ENCODE results near the gene TBC1D21. TPM values are rescaled to one million over a fixed set of nuclear protein-coding genes. Genes with fewer than 3 reads are reported as not detected.
A peak's percentile ranks its signal among the peaks of the same experiment; 100 is the strongest.

TBC1D21 gene
- total and polyA plus RNA-seq, 2 experiments from 2014 or later: not detected

GRCh38 chr15:73915082-73915481, 41.7 kb downstream of the TBC1D21 start:
- Histone ChIP-seq H3K27ac (no peak overlapping the region), H3K36me3 (no peaks in the 10 kb centered on the region), H3K4me3 (no peak overlapping the region), H3K27me3 (no peaks in the 10 kb centered on the region), H3K9me3 (ENCODE audit: low read depth) (no peaks in the 10 kb centered on the region), H3K4me1 (ENCODE audit: low read depth) (no peaks in the 10 kb centered on the region)
- DNase-seq (ENCODE audit: low read depth in 1 of 2, low spot score in 1 of 2): no peak
- TF ChIP-seq, protein P1, sequence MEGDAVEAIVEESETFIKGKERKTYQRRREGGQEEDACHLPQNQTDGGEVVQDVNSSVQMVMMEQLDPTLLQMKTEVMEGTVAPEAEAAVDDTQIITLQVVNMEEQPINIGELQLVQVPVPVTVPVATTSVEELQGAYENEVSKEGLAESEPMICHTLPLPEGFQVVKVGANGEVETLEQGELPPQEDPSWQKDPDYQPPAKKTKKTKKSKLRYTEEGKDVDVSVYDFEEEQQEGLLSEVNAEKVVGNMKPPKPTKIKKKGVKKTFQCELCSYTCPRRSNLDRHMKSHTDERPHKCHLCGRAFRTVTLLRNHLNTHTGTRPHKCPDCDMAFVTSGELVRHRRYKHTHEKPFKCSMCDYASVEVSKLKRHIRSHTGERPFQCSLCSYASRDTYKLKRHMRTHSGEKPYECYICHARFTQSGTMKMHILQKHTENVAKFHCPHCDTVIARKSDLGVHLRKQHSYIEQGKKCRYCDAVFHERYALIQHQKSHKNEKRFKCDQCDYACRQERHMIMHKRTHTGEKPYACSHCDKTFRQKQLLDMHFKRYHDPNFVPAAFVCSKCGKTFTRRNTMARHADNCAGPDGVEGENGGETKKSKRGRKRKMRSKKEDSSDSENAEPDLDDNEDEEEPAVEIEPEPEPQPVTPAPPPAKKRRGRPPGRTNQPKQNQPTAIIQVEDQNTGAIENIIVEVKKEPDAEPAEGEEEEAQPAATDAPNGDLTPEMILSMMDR (IDR thresholded peaks at IDR 0.05; ENCODE audit: low read depth, low read length): no peak

DNA sequence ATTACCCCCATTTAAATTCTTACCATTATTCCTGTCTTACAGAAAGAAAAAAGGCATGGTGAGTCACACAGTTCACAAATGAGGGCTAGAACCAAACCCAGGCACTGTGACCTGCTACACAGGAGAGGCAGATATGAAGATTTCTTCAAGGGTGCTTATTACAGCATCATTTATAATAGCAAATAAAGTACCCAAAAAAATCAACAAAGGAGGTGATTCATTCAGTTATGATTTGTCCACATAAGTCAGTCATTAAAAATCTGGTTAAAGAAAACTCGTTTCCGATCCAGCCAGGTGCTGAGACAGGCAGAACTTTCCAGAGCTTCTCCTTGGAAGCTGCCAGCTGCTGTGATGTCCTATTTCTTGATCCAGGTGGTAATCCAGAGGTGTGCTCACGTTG, 45.4 kb downstream of the TBC1D21 start:
- no peaks in the 10 kb centered on the region for H3K36me3 ChIP-seq
- peaks cover 33% of the 10 kb centered on the region for H3K4me1 ChIP-seq (ENCODE audit: low read depth)
- H3K27ac ChIP-seq: no peak overlapping the region
- H3K4me3 ChIP-seq: no peak overlapping the region
- H3K9me3 ChIP-seq (ENCODE audit: low read depth): no peaks in the 10 kb centered on the region
- no peak for DNase-seq (ENCODE audit: low read depth in 1 of 2, low spot score in 1 of 2)
- TF ChIP-seq, protein P1 (IDR thresholded peaks at IDR 0.05; ENCODE audit: low read depth, low read length): no peak
- H3K27me3 ChIP-seq: no peaks in the 10 kb centered on the region

DNA sequence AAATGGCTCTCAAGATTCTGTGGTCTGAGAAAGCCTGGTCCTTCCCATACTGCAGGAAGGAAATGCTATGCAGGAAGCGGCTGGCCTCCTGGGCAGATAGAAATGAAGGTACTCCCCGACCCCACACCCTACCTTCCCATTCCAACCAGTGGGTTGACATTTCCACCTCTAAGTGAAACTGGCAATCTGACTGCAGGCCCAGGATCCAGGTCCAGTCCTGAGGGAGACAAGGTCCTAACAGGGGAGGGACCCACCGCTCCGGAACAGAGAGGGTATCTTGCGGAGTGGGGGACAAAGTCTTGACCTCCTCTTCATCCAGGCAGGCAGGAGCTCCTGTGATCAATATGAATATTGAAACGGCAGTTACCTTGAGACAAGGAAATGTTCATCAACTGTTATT, 46.3 kb downstream of the TBC1D21 start:
- Histone ChIP-seq H3K9me3 (ENCODE audit: low read depth) (no peaks in the 10 kb centered on the region), H3K27me3 (no peaks in the 10 kb centered on the region), H3K4me3 (no peak overlapping the region), H3K4me1 (ENCODE audit: low read depth) (peaks cover 39% of the 10 kb centered on the region), H3K36me3 (no peaks in the 10 kb centered on the region), H3K27ac (no peak overlapping the region)
- TF ChIP-seq, protein P1 (IDR thresholded peaks at IDR 0.05; ENCODE audit: low read depth, low read length): no peak
- DNase-seq (ENCODE audit: low read depth in 1 of 2, low spot score in 1 of 2): no peak

GRCh38 chr15:73921254-73921925, 48.0 kb downstream of the TBC1D21 start:
- Histone ChIP-seq H3K4me3 (no peak overlapping the region), H3K9me3 (ENCODE audit: low read depth) (no peaks in the 10 kb centered on the region), H3K4me1 (ENCODE audit: low read depth) (peaks cover 39% of the 10 kb centered on the region), H3K27ac (peak overlapping the region; percentile 73), H3K36me3 (no peaks in the 10 kb centered on the region), H3K27me3 (no peaks in the 10 kb centered on the region)
- TF ChIP-seq, protein P1 (IDR thresholded peaks at IDR 0.05; ENCODE audit: low read depth, low read length): no peak
- no peak for DNase-seq (ENCODE audit: low read depth in 1 of 2, low spot score in 1 of 2)

DNA sequence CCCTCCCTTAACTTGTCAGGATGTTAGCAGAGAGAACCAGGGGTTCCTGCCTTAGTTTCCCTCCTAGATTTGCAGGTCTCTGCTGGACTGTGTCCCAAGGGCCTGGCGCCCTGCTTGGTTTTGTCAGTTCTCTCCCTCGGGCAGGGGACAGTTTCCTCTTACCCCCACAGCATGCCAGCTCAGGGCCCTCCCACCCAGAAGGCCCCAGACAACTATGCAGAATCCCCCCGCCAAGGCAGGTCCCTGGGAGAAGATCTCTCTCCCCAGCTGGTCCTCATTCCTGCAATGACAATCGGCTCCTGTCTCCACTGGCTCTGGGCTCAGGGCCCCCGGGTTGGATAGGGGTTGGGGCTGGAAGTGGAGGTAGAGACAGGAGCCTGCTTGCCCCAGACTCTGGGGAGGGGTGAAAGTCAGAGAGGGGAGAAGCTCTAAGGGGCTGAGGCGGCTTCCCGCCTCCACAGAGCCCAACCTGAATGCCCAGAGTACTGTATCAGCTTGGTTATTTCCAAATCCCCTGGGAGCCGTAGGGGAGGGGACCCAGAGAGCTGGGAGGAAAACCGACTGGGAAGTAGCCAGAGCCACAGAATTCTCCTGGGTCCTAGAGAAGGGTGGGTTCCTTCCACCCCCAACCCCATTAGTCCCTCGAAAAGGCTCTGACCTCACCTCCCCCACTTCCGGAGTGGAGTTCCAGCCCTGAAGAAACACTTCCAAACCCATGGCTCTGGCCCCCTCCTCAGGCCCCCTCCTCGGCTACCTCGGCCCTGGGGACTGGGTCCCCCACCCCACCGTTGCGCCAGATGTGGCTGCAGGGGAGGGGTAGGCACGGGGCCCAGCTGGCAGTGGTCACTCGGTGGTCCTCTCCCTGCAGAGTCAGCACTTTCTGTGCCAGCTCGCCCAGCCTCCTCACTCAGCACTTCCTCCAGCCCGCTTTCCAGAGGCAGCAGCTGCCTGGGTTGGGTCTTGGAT, 49.1 kb downstream of the TBC1D21 start:
- H3K4me1 ChIP-seq (ENCODE audit: low read depth): peaks cover 39% of the 10 kb centered on the region
- peak overlapping the region; percentile 73 for H3K27ac ChIP-seq
- no peak overlapping the region for H3K4me3 ChIP-seq
- no peaks in the 10 kb centered on the region for H3K9me3 ChIP-seq (ENCODE audit: low read depth)
- TF ChIP-seq, protein P1 (IDR thresholded peaks at IDR 0.05; ENCODE audit: low read depth, low read length): no peak
- no peaks in the 10 kb centered on the region for H3K27me3 ChIP-seq
- H3K36me3 ChIP-seq: no peaks in the 10 kb centered on the region
- DNase-seq (ENCODE audit: low read depth in 1 of 2, low spot score in 1 of 2): peak; percentile 69 to 92

Measured in cardiac muscle cell (in vitro differentiated cells and primary cell).